Posterior vena cava (tissue), 2 donors: Measurements from ENCODE around the gene PLSCR3. TPM values are rescaled to one million over a fixed set of nuclear protein-coding genes. Genes with fewer than 3 reads are reported as not detected.
A peak's percentile ranks its signal among the peaks of the same experiment; 100 is the strongest.

Experiments
- DNase-seq: peaks from one replicate; pipeline ENCODE4 v3.0.0-alpha.2; 2020; ENCODE audit warnings: low spot score
- intact Hi-C, 2 donors: fragments of 100-400 bp; cut with DNase I; formaldehyde crosslinking; loops; one replicate each; pipeline versions ENCODE4 v1.14.1 to v1.14.2; 2022 to 2023
- total RNA-seq, 2 donors: library from RNA; stranded (reverse); fragmentation: NEBNext Ultra II Directional; extraction: Animal tissue kit (Norgen Biotek cat#: 25700); gene quantifications; one replicate each; pipeline ENCODE4 v1.2.1, GENCODE V29; 2021
- donor health status: DM: yes; HTN: yes; CAD: no.
- donor health status: DM: yes; HTN: yes; CAD: no.

The PLSCR3 gene
- total RNA-seq, 2 donors from 2014 or later: 31.8 to 37.6 TPM

GRCh38 chr17:7431231-7431630, 36.9 kb upstream of the PLSCR3 start:
- no peak for DNase-seq
- intact Hi-C loops: loop anchor here in 1 of 2 donors (10.0 kb wide), 2 partner anchors 76 to 134 kb away; partner anchors contain the start of genes KCTD11, SENP3 and TMEM95

GRCh38 chr17:7429722-7430121, 35.4 kb upstream of the PLSCR3 start:
- intact Hi-C loops: loop anchor here in 1 of 2 donors (10.0 kb wide), 2 partner anchors 75 to 135 kb away; partner anchors contain the start of genes KCTD11, SENP3 and TMEM95
- no peak for DNase-seq

GRCh38 chr17:7428557-7428956, 34.2 kb upstream of the PLSCR3 start, which contains the start of gene SPEM3:
Gene SPEM3 (plus strand): TSS chr17:7428857. CDS start chr17:7428903, 46 bp downstream.
- intact Hi-C loops: no loop called here
- DNase-seq: no peak

- intact Hi-C loops: no loop called here
- DNase-seq: peak; percentile 32
These were observed 33.2 kb upstream of the PLSCR3 start for GRCh38 chr17:7427549-7427948.

- intact Hi-C loops: no loop called here
These were observed 32.7 kb upstream of the PLSCR3 start for GRCh38 chr17:7426896-7427489.

GRCh38 chr17:7426203-7426863, 32.0 kb upstream of the PLSCR3 start:
- intact Hi-C loops: no loop called here
- DNase-seq: peak; percentile 61

More at GRCh38 chr17:7426896-7427489, 32.7 kb upstream of the PLSCR3 start:
- peak; percentile 58 for DNase-seq

- DNase-seq: peak; percentile 78
- intact Hi-C loops: no loop called here
These were observed 31.4 kb upstream of the PLSCR3 start for GRCh38 chr17:7425756-7426155.

- intact Hi-C loops: no loop called here
These were observed 31.0 kb upstream of the PLSCR3 start, which contains the start of gene SPEM2 for GRCh38 chr17:7425316-7425715. Gene SPEM2 (plus strand): TSS chr17:7425616. CDS start chr17:7425689, 73 bp downstream.

GRCh38 chr17:7423679-7424078, 29.4 kb upstream of the PLSCR3 start:
- intact Hi-C loops: no loop called here
- DNase-seq: no peak

More at GRCh38 chr17:7425316-7425715, 31.0 kb upstream of the PLSCR3 start, which contains the start of gene SPEM2:
- no peak for DNase-seq

- intact Hi-C loops: no loop called here
- DNase-seq: peak; percentile 57
These were observed 26.9 kb upstream of the PLSCR3 start for GRCh38 chr17:7421186-7421585.

GRCh38 chr17:7419819-7420610, 25.7 kb upstream of the PLSCR3 start, which contains the start of gene SPEM1:
Gene SPEM1 (plus strand): TSS chr17:7420324. CDS start chr17:7420385, 61 bp downstream.
- intact Hi-C loops: no loop called here

GRCh38 chr17:7418472-7419152, 24.3 kb upstream of the PLSCR3 start:
- intact Hi-C loops: no loop called here
- peak; percentile 75 for DNase-seq

More at GRCh38 chr17:7419819-7420610, 25.7 kb upstream of the PLSCR3 start, which contains the start of gene SPEM1:
- DNase-seq: peak; percentile 60

- intact Hi-C loops: no loop called here
- peak; percentile 76 for DNase-seq
These were observed 22.8 kb upstream of the PLSCR3 start for GRCh38 chr17:7417056-7417655.

- no peak for DNase-seq
- intact Hi-C loops: no loop called here
These were observed 22.0 kb upstream of the PLSCR3 start for GRCh38 chr17:7416323-7416722.

GRCh38 chr17:7415784-7416183, 21.5 kb upstream of the PLSCR3 start:
- intact Hi-C loops: no loop called here
- DNase-seq: peak; percentile 77

- intact Hi-C loops: no loop called here
- peak; percentile 71 for DNase-seq
These were observed 20.5 kb upstream of the PLSCR3 start for GRCh38 chr17:7414837-7415236.

GRCh38 chr17:7413346-7413985, 19.1 kb upstream of the PLSCR3 start:
- intact Hi-C loops: no loop called here
- DNase-seq: no peak

GRCh38 chr17:7411427-7411750, 17.1 kb upstream of the PLSCR3 start:
- DNase-seq: no peak
- intact Hi-C loops: no loop called here
